HCT116 (cell line): ENCODE measurements around the gene KSR1. TPM values are rescaled to one million over a fixed set of nuclear protein-coding genes. Genes with fewer than 3 reads are reported as not detected.

ENCODE experiments used
- ATAC-seq: fragments of 200-7000 bp; cut with Tn5 transposase; 2 replicates; pipeline ENCODE4 v1.9.1; 2020; ENCODE audit warnings: mild to moderate bottlenecking, moderate library complexity
- BruUV-seq: library from RNA; stranded (reverse); fragments of 400-500 nt; replicated peaks from 2 replicates; lab custom pipeline; 2021; lab: Mats Ljungman, UMichigan
- CTCF ChIA-PET: fragments of 300-600 bp; sonication (Branson Sonifier 250); formaldehyde crosslinking; loops from one replicate; lab custom pipeline; 2021; ENCODE audit warnings: antibody characterized with exemption; lab: Charles Lee
- POLR2A ChIA-PET: fragments of 300-600, 350-600 bp; sonication (Branson Sonifier 250); formaldehyde crosslinking; loops from one replicate; lab custom pipeline; 2021; ENCODE audit warnings: antibody characterized with exemption; lab: Charles Lee
- RAD21 ChIA-PET, 2 experiments: fragments of 300-600 bp; sonication (Branson Sonifier 250); formaldehyde crosslinking; loops; one replicate each; lab custom pipeline; 2023; ENCODE audit warnings: low total read pairs in 2 of 2; ENCODE audit not compliant: uncharacterized antibody in 2 of 2, unreplicated experiment in 2 of 2, low non-redundant PET in 1 of 2; lab: Charles Lee
- DNase-seq: peaks from one replicate; pipeline ENCODE4 v3.0.0-alpha.2; 2010; ENCODE audit warnings: low read depth, low spot score
- H2AFZ ChIP-seq: fragments of 200-600 bp; shearing (Covaris generic), sonication (generic); 2 replicates; pipeline ENCODE4 v1.6.1; 2017; ENCODE audit warnings: low read depth, mixed run types, mixed read lengths, antibody characterized with exemption, low read length; ENCODE audit not compliant: poor library complexity, severe bottlenecking
- H3K27ac ChIP-seq: 2 replicates; pipeline ENCODE4 v1.5.1; 2012; ENCODE audit warnings: low read depth, low read length
- H3K27me3 ChIP-seq: fragments of 200-600 bp; sonication (generic); 2 replicates; pipeline ENCODE4 v1.6.1; 2016; ENCODE audit warnings: mixed run types, low read length, mixed read lengths; ENCODE audit not compliant: insufficient read depth
- H3K36me3 ChIP-seq, 2 experiments: fragments of 200-500 bp in 1 of 2; fragments of 200-600 bp in 1 of 2; sonication (Bioruptor generic) in 1 of 2; sonication (generic) in 1 of 2; 2 replicates each; pipeline versions ENCODE4 v1.5.1 to v1.6.1; 2014 to 2016; ENCODE audit warnings: low read length in 2 of 2, inconsistent platforms in 1 of 2, mixed read lengths in 1 of 2, mixed run types in 1 of 2; ENCODE audit not compliant: insufficient read depth in 2 of 2, control insufficient read depth in 1 of 2
- H3K4me1 ChIP-seq, 2 experiments: fragments of 200-600 bp in 1 of 2; sonication (generic) in 1 of 2; 2 replicates each; pipeline versions ENCODE4 v1.5.1 to v1.6.1; 2012 to 2017; ENCODE audit warnings: low read length in 2 of 2, inconsistent platforms in 1 of 2, mild to moderate bottlenecking in 1 of 2, mixed read lengths in 1 of 2, mixed run types in 1 of 2, moderate library complexity in 1 of 2; ENCODE audit not compliant: insufficient read depth in 2 of 2, control insufficient read depth in 1 of 2
- H3K4me2 ChIP-seq: fragments of 200-600 bp; sonication (generic); 2 replicates; pipeline ENCODE4 v1.6.1; 2017; ENCODE audit warnings: mixed run types, low read length, mixed read lengths
- H3K4me3 ChIP-seq, 2 experiments: fragments of 200-600 bp in 1 of 2; sonication (generic) in 1 of 2; replicated peaks in 1 of 2; 2 replicates each; pipeline ENCODE4 v1.5.1; 2011 to 2016; ENCODE audit warnings: low read length in 2 of 2, control low read depth in 1 of 2, low read depth in 1 of 2, mild to moderate bottlenecking in 1 of 2, mixed read lengths in 1 of 2, mixed run types in 1 of 2
- H3K79me2 ChIP-seq: fragments of 200-600 bp; sonication (generic); 2 replicates; pipeline ENCODE4 v1.6.1; 2017; ENCODE audit warnings: mild to moderate bottlenecking, mixed run types, low read length, moderate library complexity, mixed read lengths; ENCODE audit not compliant: insufficient read depth
- H3K9ac ChIP-seq: fragments of 200-600 bp; sonication (generic); 2 replicates; pipeline ENCODE4 v1.6.1; 2016; ENCODE audit warnings: low read length, mixed read lengths
- H3K9me2 ChIP-seq: fragments of 200-600 bp; sonication (generic), shearing (Covaris generic); 2 replicates; pipeline ENCODE4 v1.6.1; 2017; ENCODE audit warnings: mixed run types, mild to moderate bottlenecking, moderate library complexity; ENCODE audit not compliant: insufficient read depth
- H3K9me3 ChIP-seq, 2 experiments: fragments of 200-500 bp in 1 of 2; fragments of 200-600 bp in 1 of 2; sonication (Bioruptor generic) in 1 of 2; sonication (generic) in 1 of 2; 2 replicates each; pipeline ENCODE4 v1.6.1; 2014 to 2017; ENCODE audit warnings: low read length in 2 of 2, mixed read lengths in 2 of 2, inconsistent platforms in 1 of 2, low read depth in 1 of 2, mild to moderate bottlenecking in 1 of 2, mixed run types in 1 of 2, moderate library complexity in 1 of 2; ENCODE audit not compliant: control insufficient read depth in 1 of 2, insufficient read depth in 1 of 2
- H4K20me1 ChIP-seq: fragments of 200-600 bp; sonication (generic), shearing (Covaris generic); 2 replicates; pipeline ENCODE4 v1.6.1; 2017; ENCODE audit warnings: mixed run types, mild to moderate bottlenecking, moderate library complexity; ENCODE audit not compliant: insufficient read depth
- ATF3 ChIP-seq: IDR thresholded peaks from 2 replicates; pipeline ENCODE4 v1.6.1; 2012
- CBX3 ChIP-seq: IDR thresholded peaks from 2 replicates; pipeline ENCODE4 v1.6.1; 2012; ENCODE audit warnings: low read depth
- ELF1 ChIP-seq: IDR thresholded peaks from 2 replicates; pipeline ENCODE4 v1.6.1; 2012; ENCODE audit warnings: low read depth, borderline replicate concordance
- EZH2 ChIP-seq: fragments of 200-600 bp; sonication (generic); IDR thresholded peaks from 2 replicates; pipeline ENCODE4 v1.6.1; 2017; ENCODE audit warnings: antibody characterized with exemption, mixed run types
- MAX ChIP-seq: IDR thresholded peaks from 2 replicates; pipeline ENCODE4 v1.6.1; 2012
- POLR2A ChIP-seq: IDR thresholded peaks from 2 replicates; pipeline ENCODE4 v1.7.0; 2011; ENCODE audit warnings: borderline replicate concordance; ENCODE audit not compliant: insufficient read depth, insufficient read length; ENCODE audit errors: extremely low read depth
- POLR2AphosphoS5 ChIP-seq: IDR thresholded peaks from 2 replicates; pipeline ENCODE4 v1.6.1; 2011; ENCODE audit warnings: mild to moderate bottlenecking, low read depth, low read length, moderate library complexity
- RAD21 ChIP-seq: IDR thresholded peaks from 2 replicates; pipeline ENCODE4 v1.6.1; 2012; ENCODE audit warnings: low read depth, mild to moderate bottlenecking
- SP1 ChIP-seq: IDR thresholded peaks from 2 replicates; pipeline ENCODE4 v1.6.1; 2012; ENCODE audit warnings: low read depth
- TCF7L2 ChIP-seq: IDR thresholded peaks from 2 replicates; pipeline ENCODE4 v1.7.0; 2011; ENCODE audit warnings: borderline replicate concordance, inconsistent platforms; ENCODE audit not compliant: insufficient read depth, insufficient read length; ENCODE audit errors: extremely low read depth
- ZBTB33 ChIP-seq: IDR thresholded peaks from 2 replicates; pipeline ENCODE4 v1.6.1; 2011; ENCODE audit warnings: mild to moderate bottlenecking, low read length, moderate library complexity; ENCODE audit not compliant: insufficient replicate concordance; ENCODE audit errors: extremely low read depth
- ZFX ChIP-seq: fragments of 450-650 bp; IDR thresholded peaks from 2 replicates; pipeline ENCODE4 v1.6.1; 2017
- intact Hi-C: fragments of 100-400 bp; cut with micrococcal nuclease; formaldehyde crosslinking; loops from 2 replicates; pipeline ENCODE4 v1.10.0; 2022
- total RNA-seq: library from RNA; stranded (reverse); gene quantifications from one replicate; pipeline ENCODE4 v1.2.1, GENCODE V29; 2021; ENCODE audit not compliant: unreplicated experiment

KSR1 gene
- total RNA-seq, 1 experiment from 2014 or later, result 16.5 TPM

GRCh38 chr17:27536781-27537180 lies 80.5 kb downstream of the KSR1 start:
- H3K4me1 ChIP-seq, result peaks cover 4 to 21% of the 10 kb centered on the region in 2 experiments; a peak in 2 of 4 replicates
- TF ChIP-seq EZH2 (no peak), CBX3 (no peak), POLR2A (no peak), ATF3 (no peak), POLR2AphosphoS5 (no peak), SP1 (no peak), TCF7L2 (no peak), MAX (no peak), ZFX (no peak), ZBTB33 (no peak), ELF1 (no peak), RAD21 (no peak)

More at GRCh38 chr17:27536781-27537180, 80.5 kb downstream of the KSR1 start:
- no peaks in the 10 kb centered on the region for H3K9me2 ChIP-seq
- no peak overlapping the region for H3K4me2 ChIP-seq
- DNase-seq, result no peak
- no peak for ATAC-seq
- ChIA-PET RAD21 (no interaction called here), POLR2A (no interaction called here), CTCF (no interaction called here)
- no peaks in the 10 kb centered on the region for H3K79me2 ChIP-seq
- H3K9ac ChIP-seq, result no peak overlapping the region
- no peak overlapping the region for H2AFZ ChIP-seq
- BruUV-seq, result no TSS peak
- no peak overlapping the region for H3K4me3 ChIP-seq
- H3K9me3 ChIP-seq, result no peaks in the 10 kb centered on the region
- intact Hi-C loops, result no loop called here
- no peaks in the 10 kb centered on the region for H4K20me1 ChIP-seq
- no peaks in the 10 kb centered on the region for H3K27me3 ChIP-seq
- no peaks in the 10 kb centered on the region for H3K36me3 ChIP-seq
- H3K27ac ChIP-seq, result no peak overlapping the region
